M059J (cell line): ENCODE data around the gene PROKR1. TPM values are rescaled to one million over a fixed set of nuclear protein-coding genes. Genes with fewer than 3 reads are reported as not detected.
"Not testable (repeated sequence)": the region's sequence is repeated elsewhere in the genome, so short reads cannot be mapped to it uniquely, and the experiment has no call there.

Experiments used
- DNase-seq: peaks from one replicate; pipeline ENCODE4 v3.0.0-alpha.2; 2012; ENCODE audit warnings: low read depth
- total RNA-seq: library from RNA; depleted of rRNA; stranded (reverse); fragments of >200 nt; shearing (Covaris generic); gene quantifications from 2 replicates; pipeline ENCODE4 v1.2.3, GENCODE V29; 2014

The PROKR1 gene
- total RNA-seq, 1 experiment from 2014 or later: 0.17 TPM

- no peak for DNase-seq
Measured at GRCh38 chr2:68658266-68658665, 14.9 kb downstream of the PROKR1 start.

- no peak for DNase-seq
Measured at GRCh38 chr2:68659081-68659480, 15.7 kb downstream of the PROKR1 start.

- DNase-seq: no peak
Measured at GRCh38 chr2:68660658-68661057, 17.3 kb downstream of the PROKR1 start.

GRCh38 chr2:68662466-68662865, 19.1 kb downstream of the PROKR1 start:
- DNase-seq: no peak

- DNase-seq: no peak
Measured at GRCh38 chr2:68663371-68664156, 20.2 kb downstream of the PROKR1 start.

- DNase-seq: no peak
Measured at GRCh38 chr2:68667371-68667770, 24.0 kb downstream of the PROKR1 start.

GRCh38 chr2:68669651-68670050, 26.3 kb downstream of the PROKR1 start:
- DNase-seq: no peak

GRCh38 chr2:68671961-68672360, 28.6 kb downstream of the PROKR1 start:
- no peak for DNase-seq

- no peak for DNase-seq
Measured at GRCh38 chr2:68673631-68674030, 30.3 kb downstream of the PROKR1 start.

GRCh38 chr2:68675470-68675869, 32.1 kb downstream of the PROKR1 start:
- DNase-seq: no peak

- DNase-seq: not testable (repeated sequence)
Measured at GRCh38 chr2:68677837-68678236, 34.5 kb downstream of the PROKR1 start.

- DNase-seq: not testable (repeated sequence)
Measured at GRCh38 chr2:68679166-68679916, 36.0 kb downstream of the PROKR1 start.

GRCh38 chr2:68679917-68680267, 36.5 kb downstream of the PROKR1 start:
- DNase-seq: not testable (repeated sequence)

GRCh38 chr2:68684197-68684596, 40.8 kb downstream of the PROKR1 start:
- DNase-seq: no peak

- no peak for DNase-seq
Measured at GRCh38 chr2:68686178-68686577, 42.8 kb downstream of the PROKR1 start.

- DNase-seq: no peak
Measured at GRCh38 chr2:68687018-68687417, 43.6 kb downstream of the PROKR1 start.

- DNase-seq: no peak
Measured at GRCh38 chr2:68689553-68690537, 46.5 kb downstream of the PROKR1 start.

GRCh38 chr2:68690851-68691250, 47.5 kb downstream of the PROKR1 start:
- DNase-seq: no peak

GRCh38 chr2:68692511-68692910, 49.1 kb downstream of the PROKR1 start:
- DNase-seq: no peak

- no peak for DNase-seq
Measured at GRCh38 chr2:68693951-68694350, 50.6 kb downstream of the PROKR1 start.

- DNase-seq: no peak
Measured at GRCh38 chr2:68695971-68696370, 52.6 kb downstream of the PROKR1 start.

- no peak for DNase-seq
Measured at GRCh38 chr2:68696554-68696953, 53.2 kb downstream of the PROKR1 start.
